ENCODE data around the gene ADAMTS19. TPM values are rescaled to one million over a fixed set of nuclear protein-coding genes. Genes with fewer than 3 reads are reported as not detected.

ADAMTS19 gene
- total and polyA plus RNA-seq, 2 of the 13 experiments (the other 11 are each of a cell fraction or from before 2014, with no cell fraction given) = not detected

DNA sequence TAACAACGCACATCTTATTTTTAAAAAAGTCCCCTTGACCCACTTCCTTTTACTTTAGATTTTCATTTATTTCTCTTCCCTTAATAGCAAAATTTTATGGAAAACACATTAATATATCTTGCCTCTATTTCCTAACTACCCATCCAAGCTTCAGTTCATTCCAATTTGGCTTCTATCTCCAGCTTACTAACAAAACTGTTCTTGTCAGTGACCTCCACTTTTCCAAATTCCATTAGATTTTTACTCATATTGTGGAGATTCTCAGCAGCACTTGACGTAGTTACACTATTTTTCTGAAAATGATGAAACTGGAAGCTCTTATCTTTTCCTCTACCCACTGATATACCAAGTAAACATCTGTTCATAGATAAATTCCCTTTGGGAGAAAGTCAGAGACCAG, 46.5 kb upstream of the ADAMTS19 start (continued):
- TF ChIP-seq, protein P1, sequence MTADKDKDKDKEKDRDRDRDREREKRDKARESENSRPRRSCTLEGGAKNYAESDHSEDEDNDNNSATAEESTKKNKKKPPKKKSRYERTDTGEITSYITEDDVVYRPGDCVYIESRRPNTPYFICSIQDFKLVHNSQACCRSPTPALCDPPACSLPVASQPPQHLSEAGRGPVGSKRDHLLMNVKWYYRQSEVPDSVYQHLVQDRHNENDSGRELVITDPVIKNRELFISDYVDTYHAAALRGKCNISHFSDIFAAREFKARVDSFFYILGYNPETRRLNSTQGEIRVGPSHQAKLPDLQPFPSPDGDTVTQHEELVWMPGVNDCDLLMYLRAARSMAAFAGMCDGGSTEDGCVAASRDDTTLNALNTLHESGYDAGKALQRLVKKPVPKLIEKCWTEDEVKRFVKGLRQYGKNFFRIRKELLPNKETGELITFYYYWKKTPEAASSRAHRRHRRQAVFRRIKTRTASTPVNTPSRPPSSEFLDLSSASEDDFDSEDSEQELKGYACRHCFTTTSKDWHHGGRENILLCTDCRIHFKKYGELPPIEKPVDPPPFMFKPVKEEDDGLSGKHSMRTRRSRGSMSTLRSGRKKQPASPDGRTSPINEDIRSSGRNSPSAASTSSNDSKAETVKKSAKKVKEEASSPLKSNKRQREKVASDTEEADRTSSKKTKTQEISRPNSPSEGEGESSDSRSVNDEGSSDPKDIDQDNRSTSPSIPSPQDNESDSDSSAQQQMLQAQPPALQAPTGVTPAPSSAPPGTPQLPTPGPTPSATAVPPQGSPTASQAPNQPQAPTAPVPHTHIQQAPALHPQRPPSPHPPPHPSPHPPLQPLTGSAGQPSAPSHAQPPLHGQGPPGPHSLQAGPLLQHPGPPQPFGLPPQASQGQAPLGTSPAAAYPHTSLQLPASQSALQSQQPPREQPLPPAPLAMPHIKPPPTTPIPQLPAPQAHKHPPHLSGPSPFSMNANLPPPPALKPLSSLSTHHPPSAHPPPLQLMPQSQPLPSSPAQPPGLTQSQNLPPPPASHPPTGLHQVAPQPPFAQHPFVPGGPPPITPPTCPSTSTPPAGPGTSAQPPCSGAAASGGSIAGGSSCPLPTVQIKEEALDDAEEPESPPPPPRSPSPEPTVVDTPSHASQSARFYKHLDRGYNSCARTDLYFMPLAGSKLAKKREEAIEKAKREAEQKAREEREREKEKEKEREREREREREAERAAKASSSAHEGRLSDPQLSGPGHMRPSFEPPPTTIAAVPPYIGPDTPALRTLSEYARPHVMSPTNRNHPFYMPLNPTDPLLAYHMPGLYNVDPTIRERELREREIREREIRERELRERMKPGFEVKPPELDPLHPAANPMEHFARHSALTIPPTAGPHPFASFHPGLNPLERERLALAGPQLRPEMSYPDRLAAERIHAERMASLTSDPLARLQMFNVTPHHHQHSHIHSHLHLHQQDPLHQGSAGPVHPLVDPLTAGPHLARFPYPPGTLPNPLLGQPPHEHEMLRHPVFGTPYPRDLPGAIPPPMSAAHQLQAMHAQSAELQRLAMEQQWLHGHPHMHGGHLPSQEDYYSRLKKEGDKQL (CRISPR knock-in tag; IDR thresholded peaks at IDR 0.05; ENCODE audit: low read depth) = no peak
- TF ChIP-seq, protein P2, sequence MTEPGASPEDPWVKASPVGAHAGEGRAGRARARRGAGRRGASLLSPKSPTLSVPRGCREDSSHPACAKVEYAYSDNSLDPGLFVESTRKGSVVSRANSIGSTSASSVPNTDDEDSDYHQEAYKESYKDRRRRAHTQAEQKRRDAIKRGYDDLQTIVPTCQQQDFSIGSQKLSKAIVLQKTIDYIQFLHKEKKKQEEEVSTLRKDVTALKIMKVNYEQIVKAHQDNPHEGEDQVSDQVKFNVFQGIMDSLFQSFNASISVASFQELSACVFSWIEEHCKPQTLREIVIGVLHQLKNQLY (CRISPR knock-in tag; IDR thresholded peaks at IDR 0.05) = no peak
- no peak for TF ChIP-seq ZFYVE20 (CRISPR knock-in tag; IDR thresholded peaks at IDR 0.05; ENCODE audit: borderline replicate concordance, low read depth)
- TF ChIP-seq, protein P3, sequence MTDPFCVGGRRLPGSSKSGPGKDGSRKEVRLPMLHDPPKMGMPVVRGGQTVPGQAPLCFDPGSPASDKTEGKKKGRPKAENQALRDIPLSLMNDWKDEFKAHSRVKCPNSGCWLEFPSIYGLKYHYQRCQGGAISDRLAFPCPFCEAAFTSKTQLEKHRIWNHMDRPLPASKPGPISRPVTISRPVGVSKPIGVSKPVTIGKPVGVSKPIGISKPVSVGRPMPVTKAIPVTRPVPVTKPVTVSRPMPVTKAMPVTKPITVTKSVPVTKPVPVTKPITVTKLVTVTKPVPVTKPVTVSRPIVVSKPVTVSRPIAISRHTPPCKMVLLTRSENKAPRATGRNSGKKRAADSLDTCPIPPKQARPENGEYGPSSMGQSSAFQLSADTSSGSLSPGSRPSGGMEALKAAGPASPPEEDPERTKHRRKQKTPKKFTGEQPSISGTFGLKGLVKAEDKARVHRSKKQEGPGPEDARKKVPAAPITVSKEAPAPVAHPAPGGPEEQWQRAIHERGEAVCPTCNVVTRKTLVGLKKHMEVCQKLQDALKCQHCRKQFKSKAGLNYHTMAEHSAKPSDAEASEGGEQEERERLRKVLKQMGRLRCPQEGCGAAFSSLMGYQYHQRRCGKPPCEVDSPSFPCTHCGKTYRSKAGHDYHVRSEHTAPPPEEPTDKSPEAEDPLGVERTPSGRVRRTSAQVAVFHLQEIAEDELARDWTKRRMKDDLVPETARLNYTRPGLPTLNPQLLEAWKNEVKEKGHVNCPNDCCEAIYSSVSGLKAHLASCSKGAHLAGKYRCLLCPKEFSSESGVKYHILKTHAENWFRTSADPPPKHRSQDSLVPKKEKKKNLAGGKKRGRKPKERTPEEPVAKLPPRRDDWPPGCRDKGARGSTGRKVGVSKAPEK (CRISPR knock-in tag; IDR thresholded peaks at IDR 0.05; ENCODE audit: borderline replicate concordance) = no peak
- TF ChIP-seq GATAD2A (CRISPR knock-in tag; IDR thresholded peaks at IDR 0.05) = no peak
- no peak for TF ChIP-seq ZNF354B (CRISPR knock-in tag; IDR thresholded peaks at IDR 0.05)
- TF ChIP-seq, protein P4, sequence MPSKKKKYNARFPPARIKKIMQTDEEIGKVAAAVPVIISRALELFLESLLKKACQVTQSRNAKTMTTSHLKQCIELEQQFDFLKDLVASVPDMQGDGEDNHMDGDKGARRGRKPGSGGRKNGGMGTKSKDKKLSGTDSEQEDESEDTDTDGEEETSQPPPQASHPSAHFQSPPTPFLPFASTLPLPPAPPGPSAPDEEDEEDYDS (CRISPR knock-in tag; IDR thresholded peaks at IDR 0.05) = no peak
- no peak for TF ChIP-seq YEATS4 (CRISPR knock-in tag; IDR thresholded peaks at IDR 0.05; ENCODE audit: borderline replicate concordance)
- no peak for TF ChIP-seq ZBTB1 (CRISPR knock-in tag; IDR thresholded peaks at IDR 0.05; ENCODE audit: borderline replicate concordance)
- no peak for TF ChIP-seq KMT2B (CRISPR knock-in tag; IDR thresholded peaks at IDR 0.05)
- TF ChIP-seq HMG20A (CRISPR knock-in tag; IDR thresholded peaks at IDR 0.05; ENCODE audit: borderline replicate concordance) = no peak
- TF ChIP-seq, protein P5, sequence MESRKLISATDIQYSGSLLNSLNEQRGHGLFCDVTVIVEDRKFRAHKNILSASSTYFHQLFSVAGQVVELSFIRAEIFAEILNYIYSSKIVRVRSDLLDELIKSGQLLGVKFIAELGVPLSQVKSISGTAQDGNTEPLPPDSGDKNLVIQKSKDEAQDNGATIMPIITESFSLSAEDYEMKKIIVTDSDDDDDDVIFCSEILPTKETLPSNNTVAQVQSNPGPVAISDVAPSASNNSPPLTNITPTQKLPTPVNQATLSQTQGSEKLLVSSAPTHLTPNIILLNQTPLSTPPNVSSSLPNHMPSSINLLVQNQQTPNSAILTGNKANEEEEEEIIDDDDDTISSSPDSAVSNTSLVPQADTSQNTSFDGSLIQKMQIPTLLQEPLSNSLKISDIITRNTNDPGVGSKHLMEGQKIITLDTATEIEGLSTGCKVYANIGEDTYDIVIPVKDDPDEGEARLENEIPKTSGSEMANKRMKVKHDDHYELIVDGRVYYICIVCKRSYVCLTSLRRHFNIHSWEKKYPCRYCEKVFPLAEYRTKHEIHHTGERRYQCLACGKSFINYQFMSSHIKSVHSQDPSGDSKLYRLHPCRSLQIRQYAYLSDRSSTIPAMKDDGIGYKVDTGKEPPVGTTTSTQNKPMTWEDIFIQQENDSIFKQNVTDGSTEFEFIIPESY (CRISPR knock-in tag; IDR thresholded peaks at IDR 0.05) = no peak
- no peak for TF ChIP-seq RORA (CRISPR knock-in tag; IDR thresholded peaks at IDR 0.05)
- TF ChIP-seq ATF7 (IDR thresholded peaks at IDR 0.05) = no peak
- no peak for TF ChIP-seq ATF7 (CRISPR knock-in tag; IDR thresholded peaks at IDR 0.05)
- no peak for TF ChIP-seq STAT5B (CRISPR knock-in tag; IDR thresholded peaks at IDR 0.05)

Measured in HepG2 (cell line).